ENCODE results near the gene TRMT2A.

TRMT2A gene

GRCh38 chr22:20149257-20150250 lies 32.5 kb upstream of the TRMT2A start:
- in situ Hi-C loops (cut with HindIII; ENCODE audit: low sequenced_read_pairs), result loop anchor here (10.0 kb wide), 2 partner anchors 95 to 175 kb away; no protein-coding TSS in a partner anchor

GRCh38 chr22:20148414-20148813 lies 31.4 kb upstream of the TRMT2A start:
- in situ Hi-C loops (cut with HindIII; ENCODE audit: low sequenced_read_pairs), result loop anchor here (10.0 kb wide), 2 partner anchors 96 to 174 kb away; no protein-coding TSS in a partner anchor

- in situ Hi-C loops (cut with HindIII; ENCODE audit: low sequenced_read_pairs), result loop anchor here (10.0 kb wide), 2 partner anchors 97 to 173 kb away; no protein-coding TSS in a partner anchor
Measured at GRCh38 chr22:20147237-20147988, 30.4 kb upstream of the TRMT2A start.

GRCh38 chr22:20146777-20147176 lies 29.8 kb upstream of the TRMT2A start:
- in situ Hi-C loops (cut with HindIII; ENCODE audit: low sequenced_read_pairs), result loop anchor here (10.0 kb wide), 2 partner anchors 98 to 172 kb away; no protein-coding TSS in a partner anchor

- in situ Hi-C loops (cut with HindIII; ENCODE audit: low sequenced_read_pairs), result loop anchor here (10.0 kb wide), 2 partner anchors 99 to 171 kb away; no protein-coding TSS in a partner anchor
Measured at GRCh38 chr22:20145832-20146223, 28.8 kb upstream of the TRMT2A start.

- in situ Hi-C loops (cut with HindIII; ENCODE audit: low sequenced_read_pairs), result loop anchor here (10.0 kb wide), 2 partner anchors 99 to 171 kb away; no protein-coding TSS in a partner anchor
Measured at GRCh38 chr22:20145206-20145831, 28.3 kb upstream of the TRMT2A start.

GRCh38 chr22:20143883-20144665 lies 27.0 kb upstream of the TRMT2A start:
- in situ Hi-C loops (cut with HindIII; ENCODE audit: low sequenced_read_pairs), result loop anchor here (10.0 kb wide), 2 partner anchors 101 to 169 kb away; no protein-coding TSS in a partner anchor

- in situ Hi-C loops (cut with HindIII; ENCODE audit: low sequenced_read_pairs), result loop anchor here (10.0 kb wide), 2 partner anchors 102 to 168 kb away; no protein-coding TSS in a partner anchor
Measured at GRCh38 chr22:20142711-20143621, 25.9 kb upstream of the TRMT2A start.

GRCh38 chr22:20141186-20142077 lies 24.4 kb upstream of the TRMT2A start:
- in situ Hi-C loops (cut with HindIII; ENCODE audit: low sequenced_read_pairs), result loop anchor here (10.0 kb wide), 2 partner anchors 103 to 167 kb away; no protein-coding TSS in a partner anchor

- in situ Hi-C loops (cut with HindIII; ENCODE audit: low sequenced_read_pairs), result loop anchor here (10.0 kb wide), 2 partner anchors 104 to 166 kb away; no protein-coding TSS in a partner anchor
Measured at GRCh38 chr22:20140521-20140964, 23.5 kb upstream of the TRMT2A start.

- in situ Hi-C loops (cut with HindIII; ENCODE audit: low sequenced_read_pairs), result loop anchor here (10.0 kb wide), 2 partner anchors 105 to 165 kb away; no protein-coding TSS in a partner anchor
Measured at GRCh38 chr22:20140107-20140445, 23.1 kb upstream of the TRMT2A start.

GRCh38 chr22:20139391-20140106 lies 22.5 kb upstream of the TRMT2A start:
- in situ Hi-C loops (cut with HindIII; ENCODE audit: low sequenced_read_pairs), result loop anchor here (10.0 kb wide), 2 partner anchors 105 to 165 kb away; no protein-coding TSS in a partner anchor

GRCh38 chr22:20138868-20139267 lies 21.8 kb upstream of the TRMT2A start:
- in situ Hi-C loops (cut with HindIII; ENCODE audit: low sequenced_read_pairs), result no loop called here

- in situ Hi-C loops (cut with HindIII; ENCODE audit: low sequenced_read_pairs), result no loop called here
Measured at GRCh38 chr22:20138417-20138738, 21.4 kb upstream of the TRMT2A start.

GRCh38 chr22:20137671-20138416 lies 20.8 kb upstream of the TRMT2A start:
- in situ Hi-C loops (cut with HindIII; ENCODE audit: low sequenced_read_pairs), result no loop called here

- in situ Hi-C loops (cut with HindIII; ENCODE audit: low sequenced_read_pairs), result no loop called here
Measured at GRCh38 chr22:20137113-20137512, 20.1 kb upstream of the TRMT2A start.

- in situ Hi-C loops (cut with HindIII; ENCODE audit: low sequenced_read_pairs), result no loop called here
Measured at GRCh38 chr22:20136603-20136873, 19.5 kb upstream of the TRMT2A start.

All from endothelial cell of hepatic sinusoid (primary cell).